GF-D8 (cell line): Measurements from ENCODE around the gene ALPI.

Experiments used
- DNase-seq: peaks from one replicate; lab custom pipeline; 2025; lab: John Stamatoyannopoulos, UW

ALPI gene

GRCh38 chr2:232485757-232486557 is 30.0 kb downstream of the ALPI start:
- no peak for DNase-seq

DNA sequence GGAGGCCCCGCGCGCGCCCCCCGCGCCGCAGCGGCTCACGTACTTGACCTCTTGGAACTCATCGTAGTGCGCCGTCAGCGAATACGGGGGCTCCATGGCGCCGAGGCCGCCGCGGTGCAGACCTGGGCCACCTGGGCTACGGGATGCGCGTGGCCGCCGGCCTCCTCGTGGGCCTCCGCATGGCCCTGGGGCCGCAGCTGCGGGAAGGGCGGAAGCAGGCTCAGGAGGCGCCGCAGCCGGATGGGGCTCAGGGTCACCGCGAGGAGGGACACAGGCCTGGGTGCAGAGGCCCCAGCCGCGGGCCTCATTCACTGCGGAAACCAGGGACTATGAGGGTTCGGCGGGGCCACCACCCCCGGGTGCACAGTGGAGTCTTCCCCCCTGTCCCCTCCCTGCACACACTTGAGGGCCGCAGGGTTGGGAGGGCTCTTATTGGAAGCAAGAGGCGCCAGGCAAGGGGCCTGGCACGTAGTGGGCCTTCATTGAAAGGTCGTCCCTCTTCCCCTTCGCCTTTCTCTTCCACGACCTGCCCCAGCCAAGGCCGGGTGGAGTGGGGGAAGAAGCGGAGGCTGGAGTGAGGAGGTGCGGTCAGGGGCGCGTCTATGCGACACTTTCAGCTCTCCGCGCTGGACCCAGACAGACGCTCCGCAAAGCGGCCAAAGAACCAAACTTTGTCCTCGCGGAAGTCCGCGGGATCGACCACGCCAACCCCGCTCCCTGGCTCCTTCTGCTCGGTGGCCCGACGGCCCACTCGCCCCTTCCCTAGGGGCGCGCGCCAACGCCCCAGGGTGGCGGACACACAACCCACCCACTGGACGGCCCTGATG is 30.8 kb downstream of the ALPI start:
- DNase-seq: no peak

- DNase-seq: no peak
Measured at GRCh38 chr2:232487385-232488096, 31.6 kb downstream of the ALPI start, which contains the start of gene ECEL1. ECEL1 (minus strand) TSS chr2:232487834; CDS start chr2:232486653, 1,181 bp downstream.

DNA sequence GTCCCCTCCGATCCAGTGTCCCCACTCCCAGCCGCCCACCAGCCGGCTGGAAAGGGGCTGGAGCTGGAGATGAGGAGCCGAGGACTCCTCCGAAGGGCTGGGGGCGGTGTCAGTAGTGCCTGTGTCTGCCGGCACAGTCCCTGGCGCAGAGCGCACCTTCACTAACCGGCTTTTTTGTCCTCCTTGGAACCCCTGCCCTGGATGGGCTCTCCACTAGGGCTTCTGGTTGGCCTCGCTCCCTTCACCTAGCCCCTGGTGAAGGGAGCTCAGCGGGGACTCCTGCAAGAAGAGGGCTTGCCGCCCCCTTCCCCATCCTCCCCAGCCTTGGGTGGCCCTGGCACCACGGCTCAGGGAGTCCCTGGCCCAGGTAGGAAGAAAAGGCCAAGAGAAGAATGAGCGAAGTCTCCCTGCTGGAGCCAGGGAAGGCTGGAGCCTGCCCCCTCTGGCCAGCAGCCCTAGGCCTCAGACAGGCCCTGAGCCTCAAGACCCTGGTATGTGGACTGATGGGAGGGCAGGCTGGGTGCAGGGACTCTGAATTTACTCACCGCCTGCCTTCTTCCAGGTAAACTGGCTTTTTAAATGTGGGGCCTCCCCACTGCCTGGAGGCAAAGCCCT is 32.3 kb downstream of the ALPI start:
- DNase-seq: no peak

DNA sequence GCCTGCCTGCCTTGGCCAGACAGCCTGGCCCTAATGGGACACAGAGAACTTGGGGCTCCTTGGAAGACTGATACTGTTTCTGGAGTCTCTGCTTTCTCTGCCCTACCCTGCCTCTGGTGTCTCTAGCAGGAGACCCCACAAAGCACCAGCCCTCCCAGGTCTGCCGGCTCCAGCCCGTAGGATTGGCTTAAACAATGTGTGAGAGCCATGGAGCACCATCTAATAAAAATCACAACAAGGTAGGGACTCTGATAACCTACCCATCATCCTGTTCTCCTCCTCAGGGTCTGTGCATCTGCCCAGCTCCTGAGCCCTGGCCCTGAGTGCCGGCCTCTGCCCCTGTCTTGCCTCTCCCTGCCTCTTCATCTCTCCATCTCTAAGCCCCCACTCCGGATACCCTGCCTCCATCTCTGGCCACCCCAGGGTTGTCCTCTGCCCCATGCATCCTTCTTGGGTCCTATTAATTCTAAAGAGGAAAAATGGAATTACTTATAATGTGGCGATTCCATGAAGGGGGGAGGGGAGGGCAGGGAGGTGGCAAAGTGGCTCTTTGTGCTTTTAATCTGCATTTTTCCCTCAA is 32.9 kb downstream of the ALPI start:
- no peak for DNase-seq

GRCh38 chr2:232489516-232490220 is 33.7 kb downstream of the ALPI start:
- no peak for DNase-seq

DNA sequence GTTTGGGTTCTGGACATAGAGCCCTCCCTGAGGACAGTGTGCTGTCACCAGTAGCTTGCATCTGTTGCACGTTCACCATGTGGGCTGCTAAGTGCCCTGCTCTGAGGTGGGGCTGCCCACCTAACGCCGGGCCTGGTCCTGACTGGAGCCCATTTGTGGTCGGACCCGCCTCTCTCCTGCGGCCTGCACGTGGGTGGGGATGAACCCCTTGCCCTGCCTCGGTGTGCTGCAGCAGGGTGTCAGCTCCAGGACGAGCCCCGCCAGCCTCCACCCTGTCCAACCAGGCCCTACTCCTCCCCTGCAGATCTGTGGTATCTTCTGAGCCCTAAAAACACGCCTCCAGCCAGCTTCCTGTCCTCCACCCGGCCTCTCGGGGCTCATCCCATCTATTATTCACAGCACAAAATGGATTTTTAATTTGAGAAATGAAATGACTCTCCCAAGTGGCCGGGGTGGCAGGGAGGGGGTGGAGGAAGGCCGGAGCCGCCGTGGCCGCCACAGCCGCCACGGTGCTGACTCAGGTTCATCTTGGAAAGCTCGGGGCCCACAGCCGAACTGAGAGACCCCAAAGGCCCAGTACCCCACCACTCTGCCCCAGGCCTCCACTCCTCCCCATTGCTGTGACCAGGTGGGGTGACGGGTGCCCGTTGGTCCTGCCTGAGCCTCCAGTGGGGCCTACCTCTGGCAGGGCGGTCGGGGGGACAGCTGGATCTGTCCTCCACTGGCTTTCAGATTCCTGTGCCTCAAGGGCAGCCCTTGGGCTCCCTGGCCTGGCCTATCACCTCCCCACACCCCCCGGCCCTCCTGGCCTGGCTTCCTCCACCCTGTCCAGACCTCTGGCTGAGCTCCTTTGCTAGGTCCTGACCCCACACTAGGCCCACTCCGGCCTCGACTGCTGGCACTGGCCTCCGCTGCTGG is 34.5 kb downstream of the ALPI start:
- no peak for DNase-seq

DNA sequence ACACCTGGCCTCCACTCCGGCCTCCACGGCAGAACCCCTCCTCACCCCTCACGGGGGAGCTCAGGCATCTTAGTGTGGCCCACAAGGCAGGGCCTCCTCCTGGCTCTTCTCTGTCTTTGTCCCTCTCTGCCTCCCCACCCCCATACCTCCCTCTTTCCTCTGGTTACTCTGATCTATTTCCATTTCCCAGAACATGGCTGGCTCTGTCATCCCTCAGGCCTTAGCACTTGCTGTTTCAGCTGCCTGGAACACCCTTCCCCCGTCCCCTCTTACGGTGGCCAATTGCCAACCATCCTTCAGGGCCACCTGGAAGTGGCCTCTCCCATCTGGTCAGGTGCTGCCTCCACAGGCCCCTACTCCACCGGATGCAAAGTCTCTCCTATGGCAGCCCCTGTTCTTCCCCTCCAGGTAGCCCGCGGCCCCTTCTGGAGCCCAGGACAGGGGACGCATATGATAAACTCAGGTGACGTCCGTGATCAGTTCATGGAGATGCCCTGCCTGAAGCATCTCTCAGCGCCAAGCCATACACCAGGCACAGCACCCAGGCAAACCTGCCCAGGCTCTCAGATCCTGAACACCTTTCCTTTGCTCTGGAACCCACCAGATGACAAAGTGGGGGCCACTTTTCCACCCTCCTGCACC is 35.3 kb downstream of the ALPI start:
- no peak for DNase-seq

GRCh38 chr2:232492236-232492848 is 36.4 kb downstream of the ALPI start:
- no peak for DNase-seq

DNA sequence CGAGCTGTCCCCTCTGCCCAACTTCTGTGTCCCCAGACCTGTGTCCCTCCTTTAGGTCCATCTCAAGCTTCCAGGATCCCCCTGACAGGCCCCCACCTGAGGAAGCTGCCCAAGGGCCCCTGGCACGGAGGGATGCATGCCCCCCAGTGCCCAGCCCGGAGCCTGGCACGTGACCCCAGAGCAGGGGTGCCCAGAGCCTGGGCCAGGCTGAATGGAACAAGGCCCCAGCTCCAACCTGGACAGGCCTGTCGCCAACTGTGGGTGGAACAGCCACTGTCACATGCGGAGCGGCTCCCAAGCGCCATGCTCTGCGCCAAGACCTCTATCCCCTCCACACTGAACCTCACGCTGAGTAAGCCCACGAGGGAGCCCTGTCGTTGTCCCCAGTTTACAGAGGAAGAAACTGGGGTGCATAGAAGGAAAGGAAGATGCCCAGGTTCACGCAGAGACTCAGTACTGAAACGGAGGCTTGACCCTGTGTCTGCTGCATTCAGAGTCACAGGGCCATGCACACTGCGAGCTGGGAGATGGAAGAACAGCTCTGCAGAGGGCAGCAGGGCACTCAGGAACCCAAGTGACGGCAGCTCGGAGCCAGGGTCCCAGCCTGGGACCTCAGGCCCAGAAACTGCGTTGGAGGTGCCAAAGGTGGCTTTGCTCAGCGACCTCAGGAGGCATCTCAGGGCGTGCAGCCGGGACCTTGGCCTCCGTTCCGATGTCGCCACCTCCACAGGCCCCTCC is 37.2 kb downstream of the ALPI start:
- DNase-seq: no peak

- no peak for DNase-seq
Measured at GRCh38 chr2:232493701-232494474, 37.9 kb downstream of the ALPI start.

GRCh38 chr2:232494542-232494941 is 38.6 kb downstream of the ALPI start:
- no peak for DNase-seq

- no peak for DNase-seq
Measured at GRCh38 chr2:232495292-232495691, 39.3 kb downstream of the ALPI start.

GRCh38 chr2:232496501-232497270 is 40.7 kb downstream of the ALPI start:
- no peak for DNase-seq

- DNase-seq: no peak
Measured at GRCh38 chr2:232497348-232497747, 41.4 kb downstream of the ALPI start.

DNA sequence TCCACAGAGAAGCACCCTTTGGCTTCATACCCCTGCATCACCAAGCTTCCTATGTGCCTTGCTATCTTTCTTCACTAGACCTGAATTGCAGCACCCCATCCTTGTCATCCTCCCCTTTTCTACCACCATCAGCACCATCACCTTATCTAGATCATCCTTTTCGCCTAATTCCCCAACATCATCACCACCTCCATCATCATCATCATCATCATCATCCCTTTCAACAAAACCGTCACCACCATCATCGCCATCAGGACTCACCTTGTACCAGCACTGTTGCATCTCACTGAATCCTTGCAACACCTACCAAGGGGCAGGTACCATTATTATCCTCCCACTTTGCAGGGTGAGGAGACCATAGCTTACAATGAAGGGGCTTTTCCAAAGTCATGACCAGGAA is 42.5 kb downstream of the ALPI start:
- DNase-seq: no peak

DNA sequence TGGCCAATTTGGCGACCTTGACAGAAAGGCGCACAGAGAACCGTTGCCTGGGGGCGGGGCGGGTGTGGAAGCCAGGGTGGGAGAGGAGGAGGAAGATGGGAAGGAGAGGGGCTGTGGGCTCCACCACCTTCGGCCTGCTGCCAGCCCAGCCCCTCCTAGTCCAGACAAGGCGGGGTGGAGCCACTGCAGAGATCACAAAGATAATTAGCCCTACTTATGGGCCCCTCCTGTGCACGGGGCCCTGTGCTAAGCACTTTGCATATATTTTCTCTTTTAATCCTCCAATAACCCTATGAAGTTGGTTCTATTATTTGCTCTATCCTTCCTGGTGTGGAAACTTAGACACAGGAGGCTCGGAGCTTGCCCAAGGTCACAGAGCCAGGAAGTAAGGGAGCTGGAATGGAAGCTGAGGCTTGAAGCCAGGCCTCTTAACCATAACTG is 45.4 kb downstream of the ALPI start:
- no peak for DNase-seq
